Fibroblast of lung (primary cell): ENCODE results near the gene PCDHGC3. TPM values are rescaled to one million over a fixed set of nuclear protein-coding genes. Genes with fewer than 3 reads are reported as not detected.

Experiments used
- DNase-seq, 2 donors: peaks; one replicate each; pipeline versions ENCODE4 v3.0.0 to v3.0.0-alpha.2; 2010; ENCODE audit warnings: low read depth in 2 of 2
- H2AFZ ChIP-seq: 2 replicates; pipeline ENCODE4 v1.5.1; 2012; ENCODE audit warnings: low read length, control low read depth, inconsistent platforms
- H3K27ac ChIP-seq: 2 replicates; pipeline ENCODE4 v1.5.1; 2011; ENCODE audit warnings: low read length, control low read depth; ENCODE audit not compliant: insufficient read depth
- H3K27me3 ChIP-seq: 2 replicates; pipeline ENCODE4 v1.5.1; 2011; ENCODE audit warnings: mild to moderate bottlenecking, low read length; ENCODE audit not compliant: control insufficient read depth, insufficient read depth
- H3K36me3 ChIP-seq: 2 replicates; pipeline ENCODE4 v1.5.1; 2011; ENCODE audit warnings: low read length; ENCODE audit not compliant: control insufficient read depth, insufficient read depth
- H3K4me1 ChIP-seq: 2 replicates; pipeline ENCODE4 v1.5.1; 2011; ENCODE audit warnings: low read length; ENCODE audit not compliant: control insufficient read depth, insufficient read depth; ENCODE audit errors: extremely low read depth
- H3K4me2 ChIP-seq: 2 replicates; pipeline ENCODE4 v1.5.1; 2011; ENCODE audit warnings: low read length, control low read depth; ENCODE audit not compliant: insufficient read depth; ENCODE audit errors: extremely low read depth
- H3K4me3 ChIP-seq, 4 experiments: fragments of 200-600 bp in 1 of 4; sonication (generic) in 1 of 4; replicated peaks in 1 of 4; 2 replicates each; pipeline ENCODE4 v1.5.1; 2011 to 2016; ENCODE audit warnings: low read length in 4 of 4, low read depth in 3 of 4, mild to moderate bottlenecking in 3 of 4, control low read depth in 2 of 4, inconsistent platforms in 1 of 4, mixed read lengths in 1 of 4; ENCODE audit not compliant: insufficient read depth in 1 of 4; ENCODE audit errors: control extremely low read depth in 1 of 4
- H3K79me2 ChIP-seq: 2 replicates; pipeline ENCODE4 v1.5.1; 2012; ENCODE audit warnings: mild to moderate bottlenecking, low read length, inconsistent platforms; ENCODE audit not compliant: control insufficient read depth, insufficient read depth
- H3K9ac ChIP-seq: 2 replicates; pipeline ENCODE4 v1.5.1; 2011; ENCODE audit warnings: mild to moderate bottlenecking, low read length, control low read depth; ENCODE audit not compliant: insufficient read depth
- H3K9me3 ChIP-seq: 2 replicates; pipeline ENCODE4 v1.5.1; 2012; ENCODE audit warnings: low read depth, low read length; ENCODE audit not compliant: control insufficient read depth, insufficient read depth
- H4K20me1 ChIP-seq: 2 replicates; pipeline ENCODE4 v1.5.1; 2011; ENCODE audit warnings: low read length; ENCODE audit not compliant: control insufficient read depth, insufficient read depth; ENCODE audit errors: extremely low read depth
- CTCF ChIP-seq, 2 donors: IDR thresholded peaks in 1 of 2; conservative IDR thresholded peaks in 1 of 2; 1 replicate in 1 of 2; 2 replicates in 1 of 2; pipeline ENCODE4 v1.5.1; 2011 to 2012; ENCODE audit warnings: low read length in 2 of 2, control low read depth in 1 of 2, inconsistent platforms in 1 of 2, low read depth in 1 of 2, mild to moderate bottlenecking in 1 of 2
- EZH2 ChIP-seq: IDR thresholded peaks from 2 replicates; pipeline ENCODE4 v1.5.1; 2012; ENCODE audit warnings: low read length, control low read depth, mild to moderate bottlenecking; ENCODE audit errors: missing control alignments
- polyA plus RNA-seq, 2 donors: library from polyadenylated mRNA; depleted of rRNA in 1 of 2; stranded (reverse) in 1 of 2; unstranded in 1 of 2; fragments of >200 nt; gene quantifications; 2 replicates each; pipeline ENCODE4 v1.2.1, GENCODE V29; 2011 to 2012; ENCODE audit warnings: missing spikeins in 1 of 2
- total RNA-seq: library from RNA; depleted of rRNA; stranded (reverse); fragments of >200 nt; gene quantifications from 2 replicates; pipeline ENCODE4 v1.2.1, GENCODE V29; 2014

PCDHGC3 gene
- total and polyA plus RNA-seq, 2 donors (not counting 1 experiment from before 2014, with no cell fraction given) = 59.0 to 109 TPM

DNA sequence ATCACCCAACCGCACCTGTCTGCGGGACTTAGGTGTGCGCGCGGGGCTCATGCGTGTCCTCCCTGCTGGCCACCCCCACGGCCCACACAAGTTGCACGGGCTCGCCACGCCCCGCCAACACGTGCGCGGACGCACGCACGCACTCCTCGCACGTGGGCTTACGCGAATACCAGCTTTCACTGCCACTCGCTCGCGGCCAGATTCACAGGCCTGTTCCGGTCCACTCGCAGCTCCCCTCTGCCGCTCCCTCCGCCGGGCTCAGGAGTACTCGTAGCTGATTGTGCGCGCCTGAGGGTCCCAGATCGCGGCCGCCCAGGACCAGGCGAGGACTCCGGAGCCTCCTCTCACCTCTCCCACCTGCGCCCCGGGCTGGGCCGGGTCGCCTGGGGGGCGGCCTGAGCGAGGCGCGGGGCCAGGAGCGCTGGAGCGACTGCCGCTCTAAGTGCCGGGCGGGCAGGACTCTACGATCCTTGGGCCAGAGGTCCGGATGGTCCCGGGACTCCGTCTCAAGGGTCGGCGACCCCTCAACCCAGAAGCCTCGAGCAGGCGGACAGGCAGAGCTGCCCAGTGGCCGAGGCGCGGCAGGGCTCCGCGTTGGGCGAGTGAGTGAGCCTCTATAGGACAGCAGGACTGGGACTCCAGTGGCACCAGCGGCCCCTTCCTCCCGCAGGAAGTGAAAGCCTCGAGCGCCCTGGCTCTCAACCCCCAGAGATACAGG, 16.6 kb downstream of the PCDHGC3 start:
- Histone ChIP-seq H3K4me1 (peaks cover 24% of the 10 kb centered on the region), H4K20me1 (no peaks in the 10 kb centered on the region), H3K4me2 (no peak overlapping the region), H3K79me2 (peaks cover 26% of the 10 kb centered on the region), H3K9ac (no peak overlapping the region), H3K27me3 (no peaks in the 10 kb centered on the region), H3K4me3 (no peak overlapping the region), H3K36me3 (peaks cover 14% of the 10 kb centered on the region), H2AFZ (no peak overlapping the region), H3K9me3 (no peaks in the 10 kb centered on the region), H3K27ac (no peak overlapping the region)
- TF ChIP-seq EZH2 (no peak), CTCF (conservative IDR thresholded peaks at IDR 0.05 in 1 of 2, IDR thresholded peaks at IDR 0.05 in 1 of 2; ENCODE audit: low read depth in 1 of 2, low read length in 2 of 2) (no peak)
- DNase-seq = no peak

DNA sequence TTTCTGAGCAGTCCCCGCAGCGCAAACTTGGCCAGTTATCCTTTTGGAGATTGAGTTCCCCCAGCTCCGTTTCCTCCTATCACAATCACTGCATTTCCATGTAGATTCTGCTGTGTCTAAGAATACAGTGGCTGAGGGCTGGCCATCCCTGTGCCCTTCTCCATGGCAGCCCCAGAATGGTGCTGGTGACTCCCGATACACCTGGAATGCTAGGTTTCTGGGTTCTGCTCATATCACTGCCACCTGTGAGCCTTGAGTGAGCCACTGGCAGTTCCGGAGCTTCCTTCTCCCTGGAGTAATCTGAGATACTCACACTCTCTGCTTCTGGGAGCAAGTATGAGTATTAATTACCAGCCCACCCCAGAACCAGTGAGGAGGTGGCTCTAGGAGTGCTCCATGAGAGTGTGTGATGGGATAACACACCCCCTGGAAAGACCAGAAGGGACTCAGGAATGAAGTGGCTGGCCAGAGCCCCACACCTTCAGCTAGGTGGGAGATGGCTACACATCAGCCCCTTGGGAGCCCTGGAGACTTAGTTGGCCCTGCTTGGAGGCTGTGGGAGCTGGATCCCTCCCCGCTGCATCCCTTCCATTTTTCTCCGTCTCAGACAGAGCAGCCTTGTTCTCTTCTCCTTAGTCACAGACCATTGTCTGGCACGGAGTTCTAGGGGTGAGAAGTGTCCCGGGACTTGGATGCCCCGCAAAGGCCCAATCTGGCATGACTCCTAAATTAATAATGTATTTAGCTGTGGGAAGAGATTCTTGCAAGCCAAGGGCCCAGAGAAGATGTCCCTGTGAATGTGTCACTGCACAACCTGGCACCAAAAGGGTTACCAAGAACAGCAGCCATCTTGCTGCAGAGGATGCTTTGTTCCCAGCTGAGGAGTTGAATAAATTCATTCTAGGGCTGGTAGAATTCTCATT, 18.0 kb downstream of the PCDHGC3 start:
- H3K36me3 ChIP-seq = peaks cover 14% of the 10 kb centered on the region
- no peak overlapping the region for H3K27ac ChIP-seq
- DNase-seq = peak; percentile 45 to 80
- H3K79me2 ChIP-seq = peaks cover 25% of the 10 kb centered on the region
- H3K9me3 ChIP-seq = no peaks in the 10 kb centered on the region
- peak overlapping the region; percentile 20 for H3K4me2 ChIP-seq
- H2AFZ ChIP-seq = no peak overlapping the region
- H3K4me1 ChIP-seq = peaks cover 15% of the 10 kb centered on the region
- TF ChIP-seq CTCF (conservative IDR thresholded peaks at IDR 0.05 in 1 of 2, IDR thresholded peaks at IDR 0.05 in 1 of 2; ENCODE audit: low read depth in 1 of 2, low read length in 2 of 2) = no peak
- TF ChIP-seq EZH2 = no peak
- no peak overlapping the region for H3K4me3 ChIP-seq
- no peaks in the 10 kb centered on the region for H3K27me3 ChIP-seq
- no peaks in the 10 kb centered on the region for H4K20me1 ChIP-seq
- no peak overlapping the region for H3K9ac ChIP-seq

GRCh38 chr5:141494761-141495452, 19.1 kb downstream of the PCDHGC3 start:
- Histone ChIP-seq H3K4me1 (peaks cover 9% of the 10 kb centered on the region), H3K36me3 (peaks cover 16% of the 10 kb centered on the region), H3K27me3 (no peaks in the 10 kb centered on the region), H3K9ac (no peak overlapping the region), H3K79me2 (peaks cover 19% of the 10 kb centered on the region), H3K4me3 (no peak overlapping the region), H4K20me1 (no peaks in the 10 kb centered on the region), H3K9me3 (no peaks in the 10 kb centered on the region), H2AFZ (no peak overlapping the region), H3K27ac (no peak overlapping the region), H3K4me2 (no peak overlapping the region)
- no peak for TF ChIP-seq CTCF (conservative IDR thresholded peaks at IDR 0.05 in 1 of 2, IDR thresholded peaks at IDR 0.05 in 1 of 2; ENCODE audit: low read depth in 1 of 2, low read length in 2 of 2)
- TF ChIP-seq EZH2 = no peak
- DNase-seq = peak in 1 of 2 donors; percentile 58
